HepG2 (cell line): ENCODE measurements around the gene NPHP4. TPM values are rescaled to one million over a fixed set of nuclear protein-coding genes. Genes with fewer than 3 reads are reported as not detected.

Experiments
- ATAC-seq: fragments of 200-7000 bp; cut with Tn5 transposase; 3 replicates; pipeline ENCODE4 v1.9.1; 2020; ENCODE audit warnings: mild to moderate bottlenecking, moderate library complexity
- BruUV-seq: library from RNA; stranded (reverse); fragments of 400-500 nt; replicated peaks from 2 replicates; lab custom pipeline; 2021; lab: Mats Ljungman, UMichigan
- CTCF ChIA-PET: fragments of 300-600 bp; formaldehyde crosslinking; extraction: SDS; loops from one replicate; lab custom pipeline; 2021; ENCODE audit warnings: low total read pairs, inconsistent platforms, low intra/inter-chr PET ratio; lab: Yijun Ruan, JAX
- POLR2A ChIA-PET: fragments of 350-600 bp; sonication (Branson Sonifier 250); formaldehyde crosslinking; loops from one replicate; lab custom pipeline; 2020; ENCODE audit warnings: antibody characterized with exemption, inconsistent platforms; lab: Yijun Ruan, JAX
- DNase-seq: peaks from one replicate; pipeline ENCODE4 v3.0.0-alpha.2; 2015; ENCODE audit warnings: low spot score
- FAIRE-seq: peaks from 3 replicates; lab custom pipeline; 2011; peaks lifted over from hg19 to GRCh38; lab: Jason Lieb, UNC
- H2AFZ ChIP-seq: one replicate; pipeline ENCODE4 v1.6.1; 2011; ENCODE audit warnings: low read length, inconsistent platforms
- H3K27ac ChIP-seq: fragments of 300-600 bp; 3 replicates; pipeline ENCODE4 v1.8.0; 2011; ENCODE audit warnings: mixed run types, mild to moderate bottlenecking, mixed read lengths, low read length, inconsistent platforms; ENCODE audit not compliant: insufficient read depth; ENCODE audit errors: extremely low read length
- H3K27me3 ChIP-seq, 2 experiments: fragments of 200-600 bp in 1 of 2; 2 replicates in 1 of 2; 3 replicates in 1 of 2; pipeline versions ENCODE4 v1.6.0 to v1.8.0; 2011; ENCODE audit warnings: low read length in 2 of 2, mild to moderate bottlenecking in 2 of 2, moderate library complexity in 2 of 2, inconsistent platforms in 1 of 2; ENCODE audit not compliant: insufficient read depth in 2 of 2, control insufficient read depth in 1 of 2
- H3K36me3 ChIP-seq, 2 experiments: fragments of 200-600 bp in 1 of 2; replicated peaks in 1 of 2; 2 replicates in 1 of 2; 3 replicates in 1 of 2; pipeline versions ENCODE4 v1.5.1 to v1.8.0; 2011; ENCODE audit warnings: low read length in 2 of 2, inconsistent platforms in 1 of 2; ENCODE audit not compliant: insufficient read depth in 2 of 2, control insufficient read depth in 1 of 2
- H3K4me1 ChIP-seq: 2 replicates; pipeline ENCODE4 v1.5.1; 2012; ENCODE audit warnings: low read length, inconsistent platforms; ENCODE audit not compliant: insufficient read depth
- H3K4me2 ChIP-seq: 2 replicates; pipeline ENCODE4 v1.6.0; 2011; ENCODE audit warnings: low read depth, low read length, inconsistent platforms
- H3K4me3 ChIP-seq, 3 experiments: fragments of 200-600 bp in 1 of 3; sonication (generic), shearing (Covaris generic) in 1 of 3; replicated peaks in 1 of 3; 2 replicates each; pipeline ENCODE4 v1.5.1; 2011 to 2016; ENCODE audit warnings: low read length in 3 of 3, inconsistent platforms in 2 of 3, low read depth in 2 of 3, mild to moderate bottlenecking in 2 of 3, control low read depth in 1 of 3, mixed read lengths in 1 of 3; ENCODE audit not compliant: insufficient read depth in 1 of 3
- H3K79me2 ChIP-seq: one replicate; pipeline ENCODE4 v1.6.1; 2011; ENCODE audit warnings: low read length, inconsistent platforms; ENCODE audit not compliant: insufficient read depth
- H3K9ac ChIP-seq: 2 replicates; pipeline ENCODE4 v1.6.0; 2011; ENCODE audit warnings: mild to moderate bottlenecking, low read depth, low read length, inconsistent platforms; ENCODE audit not compliant: insufficient read depth
- H3K9me3 ChIP-seq: 2 replicates; pipeline ENCODE4 v1.5.1; 2012; ENCODE audit warnings: mild to moderate bottlenecking, low read length
- H4K20me1 ChIP-seq: 2 replicates; pipeline ENCODE4 v1.6.0; 2011; ENCODE audit warnings: inconsistent platforms, mild to moderate bottlenecking, low read length, moderate library complexity; ENCODE audit not compliant: insufficient read depth
- DR1 ChIP-seq: sonication (generic); formaldehyde crosslinking; IDR thresholded peaks from 2 replicates; pipeline ENCODE4 v1.8.0; 2021; ENCODE audit warnings: mild to moderate bottlenecking, missing genetic modification reagents, inconsistent platforms
- NONO ChIP-seq, 2 experiments: fragments of 450-650 bp in 1 of 2; sonication (generic) in 1 of 2; formaldehyde crosslinking in 1 of 2; IDR thresholded peaks in 1 of 2; conservative IDR thresholded peaks in 1 of 2; 2 replicates each; pipeline versions ENCODE4 v1.6.1 to v1.8.0; 2017 to 2022; ENCODE audit warnings: mild to moderate bottlenecking in 1 of 2, missing genetic modification reagents in 1 of 2, moderate library complexity in 1 of 2
- PAX8 ChIP-seq: sonication (generic); formaldehyde crosslinking; IDR thresholded peaks from 2 replicates; pipeline ENCODE4 v1.8.0; 2022; ENCODE audit warnings: mild to moderate bottlenecking, missing genetic modification reagents, borderline replicate concordance
- PLRG1 ChIP-seq: fragments of 450-650 bp; conservative IDR thresholded peaks from 2 replicates; pipeline ENCODE4 v1.6.1; 2016
- SAFB2 ChIP-seq: sonication (generic); formaldehyde crosslinking; IDR thresholded peaks from 2 replicates; pipeline ENCODE4 v1.5.1; 2020; ENCODE audit warnings: missing genetic modification reagents, low read depth, mild to moderate bottlenecking, borderline replicate concordance
- SRF ChIP-seq: IDR thresholded peaks from 2 replicates; pipeline ENCODE4 v1.6.1; 2011; ENCODE audit warnings: mild to moderate bottlenecking, low read depth, low read length, moderate library complexity
- ZIK1 ChIP-seq: sonication (generic); formaldehyde crosslinking; IDR thresholded peaks from 2 replicates; pipeline ENCODE4 v1.5.0; 2020; ENCODE audit warnings: mild to moderate bottlenecking, low read depth, missing genetic modification reagents, borderline replicate concordance
- ZNF432 ChIP-seq: sonication (generic); formaldehyde crosslinking; IDR thresholded peaks from 2 replicates; pipeline ENCODE4 v1.5.0; 2020; ENCODE audit warnings: missing genetic modification reagents, mild to moderate bottlenecking, borderline replicate concordance
- ZNF546 ChIP-seq: sonication (generic); formaldehyde crosslinking; conservative IDR thresholded peaks from 2 replicates; pipeline ENCODE4 v1.8.1; 2023; ENCODE audit warnings: mild to moderate bottlenecking, missing genetic modification reagents
- ZNF550 ChIP-seq: sonication (generic); formaldehyde crosslinking; IDR thresholded peaks from 2 replicates; pipeline ENCODE4 v1.4.0; 2020; ENCODE audit warnings: mild to moderate bottlenecking, missing genetic modification reagents, borderline replicate concordance
- ZNF747 ChIP-seq: sonication (generic); formaldehyde crosslinking; IDR thresholded peaks from 2 replicates; pipeline ENCODE4 v1.8.1; 2023; ENCODE audit warnings: missing genetic modification reagents, mild to moderate bottlenecking, borderline replicate concordance
- WGBS: methylation state at CpG from one replicate; pipeline ENCODE4 v1.1.6; 2017; ENCODE audit warnings: low lambda C conversion rate; 5-methylcytosine and 5-hydroxymethylcytosine counted together
- in situ Hi-C: cut with HindIII; loops from 2 replicates; pipeline ENCODE4 v1.10.0; 2017; ENCODE audit warnings: low pct_unique_long_range_greater_than_20kb; ENCODE audit not compliant: extremely low pct_ligation_motif_present
- intact Hi-C: fragments of 100-400 bp; cut with micrococcal nuclease; formaldehyde crosslinking; loops from one replicate; pipeline ENCODE4 v1.10.0; 2022; ENCODE audit not compliant: unreplicated experiment
- polyA plus RNA-seq, 8 experiments: library from polyadenylated mRNA; depleted of rRNA in 3 of 8; stranded (reverse) in 7 of 8; unstranded in 1 of 8; fragments of >200 nt; fragmentation: Illumina TruSeq in 4 of 8; extraction: Trizol in 4 of 8; gene quantifications; 2 replicates each; pipeline versions ENCODE4 v1.2.1 to v1.2.3, GENCODE V29; 2011 to 2016; ENCODE audit warnings: low read depth in 4 of 8, missing spikeins in 1 of 8, mixed read lengths in 1 of 8; ENCODE audit not compliant: insufficient read depth in 1 of 8
- total RNA-seq, 5 experiments: library from RNA; depleted of rRNA; stranded (reverse); fragments of >200 nt; fragmentation: Illumina TruSeq; extraction: Trizol; gene quantifications; 2 replicates each; pipeline ENCODE4 v1.2.3, GENCODE V29; 2016; ENCODE audit warnings: low read depth in 1 of 5
- TF ChIP-seq, protein P1 (sequence below): sonication (generic); formaldehyde crosslinking; IDR thresholded peaks from 2 replicates; pipeline ENCODE4 v1.4.0; 2020; ENCODE audit warnings: missing genetic modification reagents
- TF ChIP-seq, protein P2 (sequence below): sonication (generic); formaldehyde crosslinking; IDR thresholded peaks from 2 replicates; pipeline ENCODE4 v1.5.1; 2020; ENCODE audit warnings: mild to moderate bottlenecking, missing genetic modification reagents
- TF ChIP-seq, protein P3 (sequence below): sonication (generic); formaldehyde crosslinking; IDR thresholded peaks from 2 replicates; pipeline ENCODE4 v1.4.0; 2020; ENCODE audit warnings: missing genetic modification reagents

Gene NPHP4
- total and polyA plus RNA-seq, 2 of the 13 experiments (the other 11 are each of a cell fraction or from before 2014, with no cell fraction given) = 4.4 to 6.8 TPM

DNA sequence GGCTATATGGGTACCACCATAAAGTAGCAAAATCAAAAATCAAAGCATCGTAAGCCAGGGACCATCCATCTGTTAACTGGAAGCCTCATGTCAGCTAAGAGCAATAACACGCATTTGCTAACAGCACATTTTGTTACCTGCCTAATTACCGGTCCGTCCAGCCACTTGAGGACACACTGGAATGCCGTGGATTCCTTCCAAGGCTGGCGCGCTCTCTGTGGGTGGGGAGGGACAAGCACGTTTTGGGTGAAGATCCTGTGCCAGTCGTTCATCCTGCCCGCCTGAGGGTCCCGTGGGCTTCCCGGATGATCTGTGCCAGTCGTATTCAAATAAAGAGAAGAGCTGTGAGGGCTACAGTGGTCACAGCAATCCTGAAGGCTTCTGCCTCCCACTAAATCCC is 6.2 kb downstream of the NPHP4 start:
- ChIA-PET CTCF (no interaction called here), POLR2A (no interaction called here)
- peaks cover 17% of the 10 kb centered on the region for H3K4me1 ChIP-seq
- no peak overlapping the region for H3K4me3 ChIP-seq
- FAIRE-seq = no peak
- no peaks in the 10 kb centered on the region for H3K9me3 ChIP-seq
- no peaks in the 10 kb centered on the region for H4K20me1 ChIP-seq
- H3K27me3 ChIP-seq = no peaks in the 10 kb centered on the region
- H3K79me2 ChIP-seq = peaks cover 20% of the 10 kb centered on the region
- H3K27ac ChIP-seq = no peak overlapping the region
- peaks cover 3 to 23% of the 10 kb centered on the region in 2 experiments for H3K36me3 ChIP-seq
- H3K9ac ChIP-seq = no peak overlapping the region
- no TSS peak for BruUV-seq
- WGBS = over 99% methylated on average over 13 of the region's 13 CpGs
- no peak for ATAC-seq
- DNase-seq = no peak
- in situ Hi-C loops = no loop called here
- no peak overlapping the region for H2AFZ ChIP-seq
- intact Hi-C loops = no loop called here
- H3K4me2 ChIP-seq = no peak overlapping the region
- no peak for TF ChIP-seq ZNF546 (CRISPR knock-in tag)
- no peak for TF ChIP-seq ZNF432 (CRISPR knock-in tag)
- TF ChIP-seq DR1 (CRISPR knock-in tag) = no peak
- TF ChIP-seq SAFB2 (CRISPR knock-in tag) = no peak
- TF ChIP-seq, protein P1, sequence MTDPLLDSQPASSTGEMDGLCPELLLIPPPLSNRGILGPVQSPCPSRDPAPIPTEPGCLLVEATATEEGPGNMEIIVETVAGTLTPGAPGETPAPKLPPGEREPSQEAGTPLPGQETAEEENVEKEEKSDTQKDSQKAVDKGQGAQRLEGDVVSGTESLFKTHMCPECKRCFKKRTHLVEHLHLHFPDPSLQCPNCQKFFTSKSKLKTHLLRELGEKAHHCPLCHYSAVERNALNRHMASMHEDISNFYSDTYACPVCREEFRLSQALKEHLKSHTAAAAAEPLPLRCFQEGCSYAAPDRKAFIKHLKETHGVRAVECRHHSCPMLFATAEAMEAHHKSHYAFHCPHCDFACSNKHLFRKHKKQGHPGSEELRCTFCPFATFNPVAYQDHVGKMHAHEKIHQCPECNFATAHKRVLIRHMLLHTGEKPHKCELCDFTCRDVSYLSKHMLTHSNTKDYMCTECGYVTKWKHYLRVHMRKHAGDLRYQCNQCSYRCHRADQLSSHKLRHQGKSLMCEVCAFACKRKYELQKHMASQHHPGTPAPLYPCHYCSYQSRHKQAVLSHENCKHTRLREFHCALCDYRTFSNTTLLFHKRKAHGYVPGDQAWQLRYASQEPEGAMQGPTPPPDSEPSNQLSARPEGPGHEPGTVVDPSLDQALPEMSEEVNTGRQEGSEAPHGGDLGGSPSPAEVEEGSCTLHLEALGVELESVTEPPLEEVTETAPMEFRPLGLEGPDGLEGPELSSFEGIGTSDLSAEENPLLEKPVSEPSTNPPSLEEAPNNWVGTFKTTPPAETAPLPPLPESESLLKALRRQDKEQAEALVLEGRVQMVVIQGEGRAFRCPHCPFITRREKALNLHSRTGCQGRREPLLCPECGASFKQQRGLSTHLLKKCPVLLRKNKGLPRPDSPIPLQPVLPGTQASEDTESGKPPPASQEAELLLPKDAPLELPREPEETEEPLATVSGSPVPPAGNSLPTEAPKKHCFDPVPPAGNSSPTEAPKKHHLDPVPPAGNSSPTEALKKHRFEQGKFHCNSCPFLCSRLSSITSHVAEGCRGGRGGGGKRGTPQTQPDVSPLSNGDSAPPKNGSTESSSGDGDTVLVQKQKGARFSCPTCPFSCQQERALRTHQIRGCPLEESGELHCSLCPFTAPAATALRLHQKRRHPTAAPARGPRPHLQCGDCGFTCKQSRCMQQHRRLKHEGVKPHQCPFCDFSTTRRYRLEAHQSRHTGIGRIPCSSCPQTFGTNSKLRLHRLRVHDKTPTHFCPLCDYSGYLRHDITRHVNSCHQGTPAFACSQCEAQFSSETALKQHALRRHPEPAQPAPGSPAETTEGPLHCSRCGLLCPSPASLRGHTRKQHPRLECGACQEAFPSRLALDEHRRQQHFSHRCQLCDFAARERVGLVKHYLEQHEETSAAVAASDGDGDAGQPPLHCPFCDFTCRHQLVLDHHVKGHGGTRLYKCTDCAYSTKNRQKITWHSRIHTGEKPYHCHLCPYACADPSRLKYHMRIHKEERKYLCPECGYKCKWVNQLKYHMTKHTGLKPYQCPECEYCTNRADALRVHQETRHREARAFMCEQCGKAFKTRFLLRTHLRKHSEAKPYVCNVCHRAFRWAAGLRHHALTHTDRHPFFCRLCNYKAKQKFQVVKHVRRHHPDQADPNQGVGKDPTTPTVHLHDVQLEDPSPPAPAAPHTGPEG = no peak
- TF ChIP-seq NONO (IDR thresholded peaks at IDR 0.05) = no peak
- no peak for TF ChIP-seq NONO (CRISPR knock-in tag; conservative IDR thresholded peaks at IDR 0.05)
- TF ChIP-seq ZNF747 (CRISPR knock-in tag) = no peak
- TF ChIP-seq PAX8 = no peak
- no peak for TF ChIP-seq PLRG1
- TF ChIP-seq ZNF550 (CRISPR knock-in tag) = no peak
- TF ChIP-seq, protein P2, sequence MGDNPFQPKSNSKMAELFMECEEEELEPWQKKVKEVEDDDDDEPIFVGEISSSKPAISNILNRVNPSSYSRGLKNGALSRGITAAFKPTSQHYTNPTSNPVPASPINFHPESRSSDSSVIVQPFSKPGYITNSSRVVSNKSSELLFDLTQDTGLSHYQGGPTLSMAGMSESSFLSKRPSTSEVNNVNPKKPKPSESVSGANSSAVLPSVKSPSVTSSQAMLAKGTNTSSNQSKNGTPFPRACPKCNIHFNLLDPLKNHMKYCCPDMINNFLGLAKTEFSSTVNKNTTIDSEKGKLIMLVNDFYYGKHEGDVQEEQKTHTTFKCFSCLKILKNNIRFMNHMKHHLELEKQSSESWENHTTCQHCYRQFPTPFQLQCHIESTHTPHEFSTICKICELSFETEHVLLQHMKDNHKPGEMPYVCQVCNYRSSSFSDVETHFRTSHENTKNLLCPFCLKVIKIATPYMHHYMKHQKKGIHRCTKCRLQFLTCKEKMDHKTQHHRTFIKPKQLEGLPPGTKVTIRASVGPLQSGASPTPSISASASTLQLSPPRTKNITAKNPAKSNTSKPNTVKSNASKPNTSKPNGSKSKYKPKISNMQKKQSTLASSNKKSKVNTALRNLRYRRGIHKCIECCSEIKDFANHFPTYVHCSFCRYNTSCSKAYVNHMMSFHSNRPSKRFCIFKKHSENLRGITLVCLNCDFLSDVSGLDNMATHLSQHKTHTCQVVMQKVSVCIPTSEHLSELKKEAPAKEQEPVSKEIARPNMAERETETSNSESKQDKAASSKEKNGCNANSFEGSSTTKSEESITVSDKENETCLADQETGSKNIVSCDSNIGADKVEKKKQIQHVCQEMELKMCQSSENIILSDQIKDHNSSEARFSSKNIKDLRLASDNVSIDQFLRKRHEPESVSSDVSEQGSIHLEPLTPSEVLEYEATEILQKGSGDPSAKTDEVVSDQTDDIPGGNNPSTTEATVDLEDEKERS = no peak
- TF ChIP-seq SRF = no peak
- TF ChIP-seq, protein P3, sequence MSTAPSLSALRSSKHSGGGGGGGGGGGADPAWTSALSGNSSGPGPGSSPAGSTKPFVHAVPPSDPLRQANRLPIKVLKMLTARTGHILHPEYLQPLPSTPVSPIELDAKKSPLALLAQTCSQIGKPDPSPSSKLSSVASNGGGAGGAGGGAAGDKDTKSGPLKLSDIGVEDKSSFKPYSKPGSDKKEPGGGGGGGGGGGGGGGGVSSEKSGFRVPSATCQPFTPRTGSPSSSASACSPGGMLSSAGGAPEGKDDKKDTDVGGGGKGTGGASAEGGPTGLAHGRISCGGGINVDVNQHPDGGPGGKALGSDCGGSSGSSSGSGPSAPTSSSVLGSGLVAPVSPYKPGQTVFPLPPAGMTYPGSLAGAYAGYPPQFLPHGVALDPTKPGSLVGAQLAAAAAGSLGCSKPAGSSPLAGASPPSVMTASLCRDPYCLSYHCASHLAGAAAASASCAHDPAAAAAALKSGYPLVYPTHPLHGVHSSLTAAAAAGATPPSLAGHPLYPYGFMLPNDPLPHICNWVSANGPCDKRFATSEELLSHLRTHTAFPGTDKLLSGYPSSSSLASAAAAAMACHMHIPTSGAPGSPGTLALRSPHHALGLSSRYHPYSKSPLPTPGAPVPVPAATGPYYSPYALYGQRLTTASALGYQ (CRISPR knock-in tag) = no peak
- no peak for TF ChIP-seq ZIK1 (CRISPR knock-in tag)
